ENCODE data around the gene VWA5B1.
"Not testable (repeated sequence)": the region's sequence is repeated elsewhere in the genome, so short reads cannot be mapped to it uniquely, and the experiment has no call there.

VWA5B1 gene

GRCh38 chr1:20290624-20291597 lies at the start of gene VWA5B1:
TSS of gene VWA5B1 (plus strand) at chr1:20290875. CDS start at chr1:20310602, 19,727 bp downstream.
- in situ Hi-C loops (cut with MboI; ENCODE audit: low sequenced_read_pairs), result no loop called here

GRCh38 chr1:20242890-20243479 lies 47.7 kb upstream of the VWA5B1 start:
- in situ Hi-C loops (cut with MboI; ENCODE audit: low sequenced_read_pairs), result no loop called here

GRCh38 chr1:20248971-20249612 lies 41.6 kb upstream of the VWA5B1 start:
- in situ Hi-C loops (cut with MboI; ENCODE audit: low sequenced_read_pairs), result no loop called here

GRCh38 chr1:20250340-20250989 lies 40.2 kb upstream of the VWA5B1 start:
- in situ Hi-C loops (cut with MboI; ENCODE audit: low sequenced_read_pairs), result no loop called here

GRCh38 chr1:20252587-20252986 lies 38.1 kb upstream of the VWA5B1 start:
- in situ Hi-C loops (cut with MboI; ENCODE audit: low sequenced_read_pairs), result no loop called here

GRCh38 chr1:20255666-20256065 lies 35.0 kb upstream of the VWA5B1 start:
- in situ Hi-C loops (cut with MboI; ENCODE audit: low sequenced_read_pairs), result no loop called here

GRCh38 chr1:20259646-20260045 lies 31.0 kb upstream of the VWA5B1 start:
- in situ Hi-C loops (cut with MboI; ENCODE audit: low sequenced_read_pairs), result no loop called here

- in situ Hi-C loops (cut with MboI; ENCODE audit: low sequenced_read_pairs), result no loop called here
Measured at GRCh38 chr1:20261095-20261494, 29.6 kb upstream of the VWA5B1 start.

GRCh38 chr1:20262810-20263534 lies 27.7 kb upstream of the VWA5B1 start:
- in situ Hi-C loops (cut with MboI; ENCODE audit: low sequenced_read_pairs), result no loop called here

- in situ Hi-C loops (cut with MboI; ENCODE audit: low sequenced_read_pairs), result no loop called here
Measured at GRCh38 chr1:20265250-20265649, 25.4 kb upstream of the VWA5B1 start.

GRCh38 chr1:20266141-20266540 lies 24.5 kb upstream of the VWA5B1 start:
- in situ Hi-C loops (cut with MboI; ENCODE audit: low sequenced_read_pairs), result no loop called here

- in situ Hi-C loops (cut with MboI; ENCODE audit: low sequenced_read_pairs), result no loop called here
Measured at GRCh38 chr1:20266642-20267041, 24.0 kb upstream of the VWA5B1 start.

- in situ Hi-C loops (cut with MboI; ENCODE audit: low sequenced_read_pairs), result no loop called here
Measured at GRCh38 chr1:20271498-20272400, 18.9 kb upstream of the VWA5B1 start.

- in situ Hi-C loops (cut with MboI; ENCODE audit: low sequenced_read_pairs), result not testable (repeated sequence)
Measured at GRCh38 chr1:20273716-20274115, 17.0 kb upstream of the VWA5B1 start.

GRCh38 chr1:20275319-20275925 lies 15.3 kb upstream of the VWA5B1 start:
- in situ Hi-C loops (cut with MboI; ENCODE audit: low sequenced_read_pairs), result no loop called here

GRCh38 chr1:20276485-20277159 lies 14.1 kb upstream of the VWA5B1 start:
- in situ Hi-C loops (cut with MboI; ENCODE audit: low sequenced_read_pairs), result no loop called here

GRCh38 chr1:20278692-20279130 lies 12.0 kb upstream of the VWA5B1 start:
- in situ Hi-C loops (cut with MboI; ENCODE audit: low sequenced_read_pairs), result no loop called here

- in situ Hi-C loops (cut with MboI; ENCODE audit: low sequenced_read_pairs), result no loop called here
Measured at GRCh38 chr1:20279509-20279908, 11.2 kb upstream of the VWA5B1 start.

All from HL-60/S4 (cell line).